ENCODE results near the gene PPIA. TPM values are rescaled to one million over a fixed set of nuclear protein-coding genes. Genes with fewer than 3 reads are reported as not detected.

PPIA gene
- polyA plus RNA-seq, 1 donor from 2014 or later = 2,769 TPM

- Histone ChIP-seq H3K27me3 (ENCODE audit: insufficient read depth, low read depth, low read length) (no peaks in the 10 kb centered on the region), H3K36me3 (ENCODE audit: insufficient read depth, low read length) (peaks cover 4% of the 10 kb centered on the region), H3K79me2 (replicated peaks; ENCODE audit: insufficient read depth, low read length) (peaks cover 56% of the 10 kb centered on the region), H3K4me3 (ENCODE audit: low read length) (no peak overlapping the region), H3K9me3 (ENCODE audit: low read length) (no peaks in the 10 kb centered on the region), H3K4me2 (ENCODE audit: low read length) (no peak overlapping the region), H3K9ac (ENCODE audit: low read length) (no peak overlapping the region), H3K27ac (ENCODE audit: low read length) (no peak overlapping the region), H4K20me1 (ENCODE audit: insufficient read depth) (peaks cover 17% of the 10 kb centered on the region), H3K9me2 (ENCODE audit: insufficient read depth, low read length) (no peaks in the 10 kb centered on the region), H3F3A (ENCODE audit: insufficient read depth, low read length, poor library complexity, severe bottlenecking) (no peaks in the 10 kb centered on the region), H2AFZ (ENCODE audit: low read depth, low read length) (no peak overlapping the region)
- no peak for TF ChIP-seq REST (IDR thresholded peaks at IDR 0.05; ENCODE audit: borderline replicate concordance)
- no peak for TF ChIP-seq RAD21 (conservative IDR thresholded peaks at IDR 0.05)
- no peak for TF ChIP-seq EZH2 (IDR thresholded peaks at IDR 0.05; ENCODE audit: borderline replicate concordance, insufficient read depth, low read length, poor library complexity, severe bottlenecking)
- TF ChIP-seq EP300 (conservative IDR thresholded peaks at IDR 0.05; ENCODE audit: poor library complexity, severe bottlenecking) = no peak
- no peak for TF ChIP-seq MXI1 (conservative IDR thresholded peaks at IDR 0.05; ENCODE audit: poor library complexity, severe bottlenecking)
These were observed 43.7 kb upstream of the PPIA start for GRCh38 chr7:44752822-44753221.

- no peaks in the 10 kb centered on the region for H3K9me3 ChIP-seq (ENCODE audit: low read length)
- no peak overlapping the region for H3K4me2 ChIP-seq (ENCODE audit: low read length)
- H3K27ac ChIP-seq (ENCODE audit: low read length) = no peak overlapping the region
- H4K20me1 ChIP-seq (ENCODE audit: insufficient read depth) = peaks cover 17% of the 10 kb centered on the region
- no peak overlapping the region for H3K9ac ChIP-seq (ENCODE audit: low read length)
- TF ChIP-seq CTCF (IDR thresholded peaks at IDR 0.05; ENCODE audit: poor library complexity, severe bottlenecking) (no peak), MXI1 (conservative IDR thresholded peaks at IDR 0.05; ENCODE audit: poor library complexity, severe bottlenecking) (no peak), POLR2AphosphoS5 (IDR thresholded peaks at IDR 0.05) (no peak), TAF1 (IDR thresholded peaks at IDR 0.05; ENCODE audit: low read depth) (no peak), SMC3 (conservative IDR thresholded peaks at IDR 0.05; ENCODE audit: poor library complexity) (no peak), REST (IDR thresholded peaks at IDR 0.05; ENCODE audit: borderline replicate concordance) (no peak), EP300 (conservative IDR thresholded peaks at IDR 0.05; ENCODE audit: poor library complexity, severe bottlenecking) (no peak), RAD21 (conservative IDR thresholded peaks at IDR 0.05) (no peak), EZH2 (IDR thresholded peaks at IDR 0.05; ENCODE audit: borderline replicate concordance, insufficient read depth, low read length, poor library complexity, severe bottlenecking) (no peak)
- H3K36me3 ChIP-seq (ENCODE audit: insufficient read depth, low read length) = peaks cover 4% of the 10 kb centered on the region
- H3K79me2 ChIP-seq (replicated peaks; ENCODE audit: insufficient read depth, low read length) = peaks cover 45% of the 10 kb centered on the region
- H3K9me2 ChIP-seq (ENCODE audit: insufficient read depth, low read length) = no peaks in the 10 kb centered on the region
- no peaks in the 10 kb centered on the region for H3F3A ChIP-seq (ENCODE audit: insufficient read depth, low read length, poor library complexity, severe bottlenecking)
- no peaks in the 10 kb centered on the region for H3K27me3 ChIP-seq (ENCODE audit: insufficient read depth, low read depth, low read length)
- no peak overlapping the region for H2AFZ ChIP-seq (ENCODE audit: low read depth, low read length)
- H3K4me3 ChIP-seq (ENCODE audit: low read length) = no peak overlapping the region
These were observed 41.4 kb upstream of the PPIA start for GRCh38 chr7:44754802-44755697.

Data from neural cell (in vitro differentiated cells).